HG02981 (cell line): ENCODE measurements around the gene NOTCH2NLA.
"Not testable (repeated sequence)": the region's sequence is repeated elsewhere in the genome, so short reads cannot be mapped to it uniquely, and the experiment has no call there.

ENCODE experiments used
- ATAC-seq: cut with Tn5 transposase; IDR thresholded peaks from one replicate; pipeline ENCODE4 v1.9.1; 2021; ENCODE audit warnings: mild to moderate bottlenecking, moderate library complexity; ENCODE audit not compliant: unreplicated experiment

Gene NOTCH2NLA

DNA sequence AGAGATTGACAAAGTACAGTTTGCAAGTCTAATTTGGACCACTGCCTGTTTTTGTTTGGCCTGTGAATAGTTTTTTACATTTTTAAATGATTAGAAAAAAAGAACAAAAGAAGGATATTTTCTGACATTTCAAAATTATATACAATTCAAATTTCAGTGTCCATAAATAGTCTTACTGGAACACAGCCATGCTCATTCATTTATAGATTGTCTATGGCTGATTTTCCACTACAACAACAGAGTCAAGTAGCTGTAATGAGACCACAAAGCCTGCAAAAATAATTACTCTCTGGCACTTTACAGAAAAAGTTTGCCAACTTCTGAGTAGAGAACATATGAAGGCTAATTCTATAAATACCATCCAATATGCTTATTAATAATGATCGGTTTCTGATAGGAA is 61.1 kb downstream of the NOTCH2NLA start:
- ATAC-seq = not testable (repeated sequence)

DNA sequence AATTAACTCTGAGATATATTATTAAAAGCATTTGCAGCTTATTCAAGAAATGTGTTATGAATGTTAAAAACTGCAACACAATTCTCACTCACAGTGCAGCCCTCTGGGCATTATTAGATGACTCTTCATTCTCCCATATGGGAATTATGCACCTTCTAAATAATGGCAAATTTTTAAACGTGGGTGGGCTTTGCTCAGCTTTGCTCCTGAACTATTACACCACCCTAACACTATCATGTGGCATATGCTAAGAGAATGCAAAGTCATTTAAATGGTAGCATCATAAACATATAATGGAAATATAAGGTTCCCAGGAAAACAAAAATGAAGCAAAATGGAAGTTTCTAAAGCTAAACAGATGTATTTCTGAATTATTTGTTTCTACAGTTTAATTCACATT is 61.5 kb downstream of the NOTCH2NLA start:
- not testable (repeated sequence) for ATAC-seq

DNA sequence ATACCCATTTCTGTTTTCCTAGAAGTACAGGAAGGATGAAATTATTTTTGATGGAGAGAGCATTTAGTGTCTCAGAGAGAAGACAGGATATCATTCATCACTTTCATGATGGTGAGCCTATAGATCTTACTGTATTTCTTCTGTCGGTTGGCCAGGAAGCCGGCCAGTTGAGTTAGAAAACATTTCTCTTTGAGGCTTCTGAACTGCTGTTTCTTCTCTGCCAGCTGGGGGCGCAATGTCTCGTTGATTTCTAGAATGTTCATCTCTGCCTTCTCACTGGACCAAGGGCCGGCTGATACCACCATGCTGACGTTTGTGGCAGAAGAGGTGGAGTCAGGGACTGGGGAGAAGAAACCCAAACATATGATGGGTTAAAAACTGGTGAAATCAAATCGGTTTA is 84.4 kb downstream of the NOTCH2NLA start, which contains the start of gene NBPF10:
NBPF10 (minus strand) TSS at position 340 of the 400 bp plus-strand sequence; CDS start at position 305, 35 bp downstream.
- not testable (repeated sequence) for ATAC-seq
